H1 (cell line): ENCODE data around the gene EIF2S3B. TPM values are rescaled to one million over a fixed set of nuclear protein-coding genes. Genes with fewer than 3 reads are reported as not detected.

Source experiments
- CTCF ChIA-PET: fragments of 300-600 bp; sonication (Branson Sonifier 250); formaldehyde crosslinking; loops from one replicate; lab custom pipeline; 2021; ENCODE audit not compliant: partially characterized antibody; lab: Charles Lee
- POLR2A ChIA-PET: fragments of 300-600 bp; sonication (Branson Sonifier 250); formaldehyde crosslinking; loops from one replicate; lab custom pipeline; 2021; ENCODE audit warnings: inconsistent platforms; ENCODE audit not compliant: partially characterized antibody; lab: Charles Lee
- DNase-seq, 2 experiments: peaks; one replicate each; pipeline versions ENCODE4 v3.0.0 to v3.0.0-alpha.2; 2010 to 2022; ENCODE audit warnings: low spot score in 2 of 2, low read depth in 1 of 2, mixed read lengths in 1 of 2
- FAIRE-seq: peaks from 2 replicates; lab custom pipeline; 2011; peaks lifted over from hg19 to GRCh38; lab: Jason Lieb, UNC
- H2AFZ ChIP-seq: 2 replicates; pipeline ENCODE4 v1.8.1; 2012; ENCODE audit warnings: low read length, inconsistent platforms
- H2AK5ac ChIP-seq: 2 replicates; pipeline ENCODE4 v1.6.1; 2013; ENCODE audit warnings: low read depth, low read length
- H2BK120ac ChIP-seq: replicated peaks from 2 replicates; pipeline ENCODE3; 2013; ENCODE audit warnings: low read depth, low read length, inconsistent platforms
- H2BK12ac ChIP-seq: 2 replicates; pipeline ENCODE4 v1.6.1; 2013; ENCODE audit warnings: low read depth, low read length
- H2BK15ac ChIP-seq: 2 replicates; pipeline ENCODE4 v1.6.1; 2013; ENCODE audit warnings: low read length
- H2BK20ac ChIP-seq: 2 replicates; pipeline ENCODE4 v1.6.1; 2013; ENCODE audit warnings: low read length
- H2BK5ac ChIP-seq: 2 replicates; pipeline ENCODE4 v1.6.1; 2013; ENCODE audit warnings: low read depth, low read length
- H3K14ac ChIP-seq: 2 replicates; pipeline ENCODE4 v1.6.1; 2013; ENCODE audit warnings: inconsistent platforms; ENCODE audit not compliant: insufficient read length
- H3K18ac ChIP-seq: 2 replicates; pipeline ENCODE4 v1.6.1; 2013; ENCODE audit warnings: low read length; ENCODE audit errors: extremely low read depth
- H3K23ac ChIP-seq: 2 replicates; pipeline ENCODE4 v1.6.1; 2013; ENCODE audit warnings: inconsistent platforms; ENCODE audit not compliant: insufficient read length
- H3K23me2 ChIP-seq: 2 replicates; pipeline ENCODE4 v1.6.1; 2013; ENCODE audit warnings: low read depth, low read length
- H3K27ac ChIP-seq: 2 replicates; pipeline ENCODE4 v1.6.1; 2011; ENCODE audit warnings: low read depth, low read length, inconsistent platforms
- H3K27me3 ChIP-seq, 4 experiments: replicated peaks in 1 of 4; 1 replicate in 1 of 4; 2 replicates in 3 of 4; pipeline versions ENCODE4 v1.6.1 to v1.8.1; 2011 to 2013; ENCODE audit warnings: low read length in 3 of 4, mild to moderate bottlenecking in 3 of 4, inconsistent platforms in 2 of 4, mixed read lengths in 2 of 4, moderate library complexity in 1 of 4; ENCODE audit not compliant: control insufficient read depth in 3 of 4, insufficient read depth in 3 of 4; ENCODE audit errors: extremely low read depth in 1 of 4
- H3K36me3 ChIP-seq, 4 experiments: 2 replicates each; pipeline versions ENCODE4 v1.6.1 to v1.8.1; 2011 to 2013; ENCODE audit warnings: mild to moderate bottlenecking in 4 of 4, low read length in 3 of 4, moderate library complexity in 2 of 4, control low read depth in 1 of 4, inconsistent platforms in 1 of 4; ENCODE audit not compliant: insufficient read depth in 4 of 4, control insufficient read depth in 2 of 4
- H3K4ac ChIP-seq: replicated peaks from 2 replicates; pipeline ENCODE3; 2013; ENCODE audit warnings: low read length, low read depth, mixed read lengths, inconsistent platforms; ENCODE audit not compliant: insufficient read length
- H3K4me1 ChIP-seq, 4 experiments: replicated peaks in 1 of 4; 1 replicate in 1 of 4; 2 replicates in 3 of 4; pipeline versions ENCODE4 v1.6.1 to v1.8.1; 2011 to 2013; ENCODE audit warnings: low read length in 3 of 4, inconsistent platforms in 2 of 4, mixed read lengths in 1 of 4; ENCODE audit not compliant: insufficient read depth in 4 of 4, control insufficient read depth in 3 of 4
- H3K4me2 ChIP-seq, 2 experiments: 2 replicates each; pipeline versions ENCODE4 v1.6.1 to v1.8.1; 2011 to 2013; ENCODE audit warnings: low read depth in 2 of 2, low read length in 2 of 2, control low read depth in 1 of 2, inconsistent platforms in 1 of 2, mild to moderate bottlenecking in 1 of 2; ENCODE audit not compliant: insufficient read depth in 1 of 2
- H3K4me3 ChIP-seq, 4 experiments: fragments of 200-600, 300-600 bp in 1 of 4; sonication (generic), shearing (Covaris generic), sonication (Bioruptor Twin) in 1 of 4; 2 replicates each; pipeline versions ENCODE4 v1.5.1 to v1.8.1; 2011 to 2016; ENCODE audit warnings: low read length in 4 of 4, low read depth in 3 of 4, control low read depth in 2 of 4, inconsistent platforms in 2 of 4, mild to moderate bottlenecking in 2 of 4, mixed read lengths in 1 of 4, moderate library complexity in 1 of 4; ENCODE audit not compliant: insufficient read depth in 2 of 4; ENCODE audit errors: extremely low read depth in 1 of 4
- H3K56ac ChIP-seq: replicated peaks from 2 replicates; pipeline ENCODE3; 2013; ENCODE audit warnings: low read depth, mild to moderate bottlenecking, mixed read lengths, low read length, inconsistent platforms; ENCODE audit not compliant: insufficient read length
- H3K79me1 ChIP-seq: 2 replicates; pipeline ENCODE4 v1.6.1; 2013; ENCODE audit warnings: low read depth, low read length, control low read depth
- H3K79me2 ChIP-seq, 2 experiments: 2 replicates each; pipeline versions ENCODE4 v1.6.1 to v1.8.1; 2012 to 2013; ENCODE audit warnings: low read length in 2 of 2, mild to moderate bottlenecking in 2 of 2, inconsistent platforms in 1 of 2; ENCODE audit not compliant: insufficient read depth in 2 of 2, control insufficient read depth in 1 of 2
- H3K9ac ChIP-seq, 4 experiments: replicated peaks in 1 of 4; 1 replicate in 1 of 4; 2 replicates in 3 of 4; pipeline versions ENCODE4 v1.6.1 to v1.8.1; 2011 to 2013; ENCODE audit warnings: low read depth in 3 of 4, low read length in 3 of 4, control low read depth in 2 of 4, mild to moderate bottlenecking in 2 of 4, moderate library complexity in 2 of 4, inconsistent platforms in 1 of 4; ENCODE audit errors: extremely low read depth in 1 of 4
- H3K9me3 ChIP-seq, 2 experiments: 2 replicates each; pipeline versions ENCODE4 v1.6.1 to v1.8.1; 2012 to 2013; ENCODE audit warnings: mild to moderate bottlenecking in 2 of 2, moderate library complexity in 2 of 2, control low read depth in 1 of 2, inconsistent platforms in 1 of 2, low read depth in 1 of 2, low read length in 1 of 2, mixed read lengths in 1 of 2; ENCODE audit not compliant: insufficient read depth in 2 of 2
- H4K20me1 ChIP-seq, 2 experiments: replicated peaks in 1 of 2; 2 replicates each; pipeline versions ENCODE3 to v1.8.1; 2011 to 2013; ENCODE audit warnings: inconsistent platforms in 2 of 2, low read length in 2 of 2, mild to moderate bottlenecking in 1 of 2; ENCODE audit not compliant: insufficient read depth in 2 of 2, control insufficient read depth in 1 of 2
- H4K5ac ChIP-seq: 2 replicates; pipeline ENCODE4 v1.6.1; 2013; ENCODE audit warnings: low read length, low read depth, mixed read lengths, inconsistent platforms; ENCODE audit not compliant: insufficient read length
- H4K8ac ChIP-seq: 2 replicates; pipeline ENCODE4 v1.8.0; 2013; ENCODE audit warnings: mild to moderate bottlenecking, moderate library complexity, low read length, inconsistent platforms; ENCODE audit not compliant: insufficient read depth; ENCODE audit errors: extremely low read depth
- H4K91ac ChIP-seq: replicated peaks from 2 replicates; pipeline ENCODE3; 2013; ENCODE audit warnings: low read length, mixed read lengths, inconsistent platforms; ENCODE audit not compliant: insufficient read length
- E2F6 ChIP-seq: IDR thresholded peaks from 2 replicates; pipeline ENCODE4 v1.6.1; 2012; ENCODE audit warnings: inconsistent platforms
- NRF1 ChIP-seq: IDR thresholded peaks from 2 replicates; pipeline ENCODE4 v1.6.1; 2011; ENCODE audit warnings: mild to moderate bottlenecking, low read depth, low read length, improper control_type of control experiment
- WGBS, 2 experiments: shearing (Covaris generic) in 1 of 2; methylation state at CpG; one replicate each; pipeline versions ENCODE4 v1.1.6 to v1.1.7; 2013 to 2015; ENCODE audit warnings: low lambda C conversion rate in 2 of 2, mixed read lengths in 2 of 2, inconsistent platforms in 1 of 2, low coverage in 1 of 2, missing lambda C conversion rate in 1 of 2; ENCODE audit not compliant: insufficient replicate concordance in 2 of 2, insufficient coverage in 1 of 2, insufficient read length in 1 of 2; ENCODE audit errors: extremely low coverage in 1 of 2, missing lambda C conversion rate in 1 of 2; 5-methylcytosine and 5-hydroxymethylcytosine counted together
- polyA plus RNA-seq, 7 experiments: library from polyadenylated mRNA; depleted of rRNA in 3 of 7; stranded (reverse) in 5 of 7; unstranded in 2 of 7; fragments of >200 nt in 5 of 7; fragments of 200-250 nt in 2 of 7; gene quantifications; 1 replicate in 5 of 7; 2 replicates in 1 of 7; 4 replicates in 1 of 7; pipeline versions ENCODE4 v1.2.1 to v1.2.3, GENCODE V29; 2011 to 2013; ENCODE audit warnings: missing spikeins in 2 of 7, mixed read lengths in 2 of 7
- total RNA-seq: library from RNA; stranded (reverse); fragmentation: NEBNext Ultra II Directional; extraction: Animal tissue kit (Norgen Biotek cat#: 25700); gene quantifications from 2 replicates; pipeline ENCODE4 v1.2.1, GENCODE V29; 2021

Gene EIF2S3B
- total and polyA plus RNA-seq, 2 of the 8 experiments (the other 6 are each of a cell fraction or from before 2014, with no cell fraction given): 3.1 to 6.7 TPM

DNA sequence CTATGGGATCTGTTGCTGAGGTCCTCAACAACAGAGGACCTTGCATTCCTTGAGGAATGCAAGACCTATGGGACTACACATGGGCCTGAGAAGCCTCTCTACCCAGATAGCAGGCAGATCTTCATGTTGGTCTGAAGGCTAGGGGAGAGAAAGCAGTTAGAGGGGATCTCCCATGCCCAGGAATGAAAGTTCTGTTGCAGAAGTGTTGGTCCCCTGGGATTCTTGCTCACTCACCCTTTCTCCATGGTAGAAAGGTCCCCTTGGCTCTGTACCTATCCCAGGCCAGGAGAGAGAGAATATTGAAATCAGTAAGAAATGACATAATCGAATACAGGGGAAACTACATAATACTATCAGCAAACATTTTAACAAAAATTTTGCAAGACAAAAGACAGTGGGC lies 36.0 kb upstream of the EIF2S3B start:
- Histone ChIP-seq H2BK20ac (no peak overlapping the region), H2BK12ac (no peak overlapping the region), H3K9ac (no peak overlapping the region), H2AK5ac (no peak overlapping the region), H3K23ac (no peak overlapping the region), H3K27ac (no peak overlapping the region), H3K4ac (no peak overlapping the region), H3K9me3 (no peaks in the 10 kb centered on the region), H4K5ac (no peak overlapping the region), H2AFZ (no peak overlapping the region), H2BK15ac (no peak overlapping the region), H3K79me1 (no peaks in the 10 kb centered on the region), H3K14ac (no peak overlapping the region), H2BK120ac (no peak overlapping the region), H3K4me1 (no peaks in the 10 kb centered on the region), H4K20me1 (no peaks in the 10 kb centered on the region), H2BK5ac (no peak overlapping the region), H4K8ac (no peak overlapping the region), H3K18ac (no peak overlapping the region), H3K36me3 (no peaks in the 10 kb centered on the region), H3K56ac (no peak overlapping the region), H4K91ac (no peak overlapping the region), H3K23me2 (no peaks in the 10 kb centered on the region; the same call in 1 of the 2 replicates), H3K4me2 (no peak overlapping the region), H3K79me2 (no peaks in the 10 kb centered on the region), H3K4me3 (no peak overlapping the region), H3K27me3 (no peaks in the 10 kb centered on the region)
- FAIRE-seq: no peak
- 79% methylated on average over 1 of the region's 1 CpG; no CpG with 5 or more reads in 1 of the 2 experiments for WGBS, 2 experiments
- ChIA-PET CTCF (no interaction called here), POLR2A (no interaction called here)
- TF ChIP-seq E2F6 (no peak), NRF1 (no peak)
- DNase-seq: no peak
